ENCODE data around the gene BACH2. TPM values are rescaled to one million over a fixed set of nuclear protein-coding genes. Genes with fewer than 3 reads are reported as not detected.

BACH2 gene
- total and polyA plus RNA-seq, 2 experiments from 2014 or later = 1.6 to 5.7 TPM

- no peak for TF ChIP-seq ZNF462 (CRISPR knock-in tag; IDR thresholded peaks at IDR 0.05)
- TF ChIP-seq CREB1 (CRISPR knock-in tag; IDR thresholded peaks at IDR 0.05; ENCODE audit: low read depth) = no peak
- no peak for TF ChIP-seq POLR2AphosphoS5 (IDR thresholded peaks at IDR 0.05; ENCODE audit: low read depth)
- no peak for TF ChIP-seq EZH2phosphoT487 (IDR thresholded peaks at IDR 0.05; ENCODE audit: unreplicated experiment)
Observed at GRCh38 chr6:90038961-90039653, 257.5 kb downstream of the BACH2 start (continued).

- no peak for TF ChIP-seq STAT1 (IDR thresholded peaks at IDR 0.05; ENCODE audit: unreplicated experiment)
- TF ChIP-seq ZNF114 (CRISPR knock-in tag; IDR thresholded peaks at IDR 0.05) = no peak
- TF ChIP-seq EZH2 (IDR thresholded peaks at IDR 0.05; ENCODE audit: low read depth, unreplicated experiment) = no peak
- H3K79me2 ChIP-seq (replicated peaks; ENCODE audit: insufficient read depth) = no peaks in the 10 kb centered on the region
- H3K4me2 ChIP-seq = no peak overlapping the region
- Mint-ChIP-seq H3K36me3 (ENCODE audit: low read depth) (no peaks in the 10 kb centered on the region), H3K27me3 (ENCODE audit: insufficient read depth, low read depth, poor library complexity) (no peaks in the 10 kb centered on the region), H3K4me3 (no peak overlapping the region), H3K9me3 (no peaks in the 10 kb centered on the region), H3K27ac (no peak overlapping the region), H3K4me1 (no peaks in the 10 kb centered on the region)
- no peak for DNase-seq (ENCODE audit: low spot score)
- no peak overlapping the region for H3K4me3 ChIP-seq
- no peaks in the 10 kb centered on the region for H4K20me1 ChIP-seq (replicated peaks; ENCODE audit: insufficient read depth)
- H3K27ac ChIP-seq (ENCODE audit: low read depth) = no peak overlapping the region
- H2AFZ ChIP-seq = no peak overlapping the region
- no peaks in the 10 kb centered on the region for H3K27me3 ChIP-seq (ENCODE audit: insufficient read depth)
- no peaks in the 10 kb centered on the region for H3K4me1 ChIP-seq (ENCODE audit: insufficient read depth)
- no peak for ATAC-seq
- no peaks in the 10 kb centered on the region for H3K36me3 ChIP-seq (ENCODE audit: insufficient read depth)
- 0 out of 2 replicates have a peak, but pooled peaks cover 3% of the 10 kb centered on the region for H3K9me2 ChIP-seq (ENCODE audit: insufficient read depth)
- H3F3A ChIP-seq (replicated peaks; ENCODE audit: low read depth) = no peaks in the 10 kb centered on the region
Observed at GRCh38 chr6:90036963-90037362, 259.7 kb downstream of the BACH2 start.

Data from GM23338 (cell line).